GM18505 (cell line): ENCODE results near the gene TMED9.

Experiments
- ATAC-seq: cut with Tn5 transposase; IDR thresholded peaks from one replicate; pipeline ENCODE4 v1.9.1; 2021; ENCODE audit not compliant: unreplicated experiment
- POLR2A ChIP-seq: IDR thresholded peaks from 4 replicates; pipeline ENCODE4 v1.6.1; 2011; ENCODE audit warnings: borderline replicate concordance; ENCODE audit not compliant: insufficient read depth, insufficient read length; ENCODE audit errors: extremely low read depth

TMED9 gene

DNA sequence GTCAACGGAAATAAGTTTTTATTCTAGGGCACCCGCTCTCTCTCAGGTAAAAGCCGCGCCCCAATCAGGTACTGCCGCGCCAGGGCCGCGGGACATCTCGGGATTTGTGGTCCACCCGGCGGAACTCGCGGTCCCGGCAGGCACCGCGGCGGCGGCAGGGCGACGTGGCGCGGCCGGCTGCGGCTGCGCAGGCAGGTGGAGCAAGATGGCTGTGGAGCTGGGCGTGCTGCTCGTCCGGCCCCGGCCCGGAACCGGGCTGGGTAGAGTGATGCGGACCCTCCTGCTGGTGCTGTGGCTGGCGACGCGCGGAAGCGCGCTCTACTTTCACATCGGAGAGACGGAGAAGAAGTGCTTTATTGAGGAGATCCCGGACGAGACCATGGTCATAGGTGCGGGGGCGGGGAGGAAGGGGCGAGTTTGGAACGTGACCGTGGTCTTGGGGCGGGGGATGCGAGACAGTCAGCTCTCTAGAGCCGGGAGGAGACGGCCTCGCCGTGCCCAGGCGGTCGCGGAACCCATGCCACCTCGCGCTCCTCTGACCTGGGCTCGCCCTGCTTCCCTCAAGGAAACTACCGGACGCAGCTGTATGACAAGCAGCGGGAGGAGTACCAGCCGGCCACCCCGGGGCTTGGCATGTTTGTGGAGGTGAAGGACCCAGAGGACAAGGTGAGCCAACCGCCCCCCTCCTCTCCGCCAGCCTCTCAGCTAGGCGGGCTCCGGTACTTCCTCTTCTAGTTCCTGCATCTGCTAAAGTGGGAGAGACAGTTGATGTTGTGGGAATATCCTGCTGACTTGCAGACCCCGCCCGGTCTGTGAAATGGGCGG, at the start of gene TMED9:
TSS of gene TMED9 (plus strand) at position 194 of the 825 bp plus-strand sequence. CDS start at position 206, 12 bp downstream.
- ATAC-seq: peak; percentile 92
- peak; percentile 97 for TF ChIP-seq POLR2A

DNA sequence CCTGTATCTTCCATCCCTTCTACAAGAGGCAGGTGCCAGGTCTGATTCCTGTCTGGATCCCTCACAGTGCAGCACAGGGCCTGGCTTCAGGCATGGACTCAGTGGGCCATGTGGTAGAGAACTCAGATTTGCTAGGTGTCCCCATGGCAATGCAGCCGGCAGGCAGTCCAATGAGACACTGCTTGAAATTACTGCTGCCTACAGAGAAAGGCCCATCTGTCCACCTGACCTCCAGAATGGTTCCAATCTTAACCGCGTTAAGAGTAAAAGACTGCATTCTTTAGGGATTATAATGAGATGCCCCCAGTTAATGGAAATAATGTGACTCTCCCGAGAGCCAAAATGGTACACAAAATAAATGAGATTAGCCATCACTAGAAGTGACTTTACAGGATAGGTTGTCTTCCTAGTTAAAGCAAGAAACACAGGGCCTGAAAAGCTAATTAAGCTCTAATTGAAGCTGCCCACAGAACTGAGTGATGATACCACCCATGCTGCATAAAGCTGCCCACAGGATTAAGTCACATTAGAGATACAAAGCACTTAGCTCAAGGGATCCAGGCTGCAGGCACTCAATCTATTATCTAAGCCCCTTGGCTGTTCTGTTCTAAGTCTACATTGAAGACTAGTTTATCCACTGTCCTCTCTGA, 49.1 kb upstream of the TMED9 start:
- ATAC-seq: no peak
- no peak for TF ChIP-seq POLR2A

DNA sequence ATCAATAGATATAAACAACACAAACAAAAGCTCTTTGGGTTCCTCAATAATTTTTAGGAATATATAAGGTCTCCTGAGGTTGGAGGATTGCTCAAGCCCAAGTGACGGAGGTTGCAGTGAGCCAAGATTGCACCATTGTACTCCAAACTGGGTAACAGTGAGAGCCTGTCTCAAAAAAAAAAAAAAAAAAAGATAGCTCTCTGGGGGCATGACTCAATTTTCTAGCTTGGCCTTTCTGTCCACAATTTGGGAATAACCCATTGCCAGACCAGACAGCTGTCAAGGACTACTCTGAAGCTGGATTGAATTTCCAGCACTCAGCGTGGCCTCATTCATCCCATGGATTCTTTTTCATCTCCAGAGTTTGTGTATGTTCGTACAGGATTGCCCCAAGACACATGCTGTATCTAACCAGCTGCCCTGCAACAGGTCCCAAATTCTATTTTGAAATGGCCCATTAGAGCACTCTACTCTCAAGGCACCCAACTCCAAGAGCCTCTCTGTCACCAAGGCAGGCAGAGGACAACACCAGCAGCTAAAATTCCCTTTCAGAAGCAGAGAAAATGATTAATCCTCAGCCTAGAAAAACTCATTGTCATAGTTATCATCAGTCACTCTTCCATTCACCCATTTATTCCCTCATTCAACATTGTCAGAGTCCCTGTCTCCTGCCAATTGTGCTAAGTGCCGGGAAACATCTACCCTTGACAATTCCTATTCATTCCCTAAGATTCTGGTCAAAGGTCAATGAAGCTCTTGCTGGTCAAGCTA, 46.3 kb upstream of the TMED9 start:
- TF ChIP-seq POLR2A: no peak
- ATAC-seq: no peak

DNA sequence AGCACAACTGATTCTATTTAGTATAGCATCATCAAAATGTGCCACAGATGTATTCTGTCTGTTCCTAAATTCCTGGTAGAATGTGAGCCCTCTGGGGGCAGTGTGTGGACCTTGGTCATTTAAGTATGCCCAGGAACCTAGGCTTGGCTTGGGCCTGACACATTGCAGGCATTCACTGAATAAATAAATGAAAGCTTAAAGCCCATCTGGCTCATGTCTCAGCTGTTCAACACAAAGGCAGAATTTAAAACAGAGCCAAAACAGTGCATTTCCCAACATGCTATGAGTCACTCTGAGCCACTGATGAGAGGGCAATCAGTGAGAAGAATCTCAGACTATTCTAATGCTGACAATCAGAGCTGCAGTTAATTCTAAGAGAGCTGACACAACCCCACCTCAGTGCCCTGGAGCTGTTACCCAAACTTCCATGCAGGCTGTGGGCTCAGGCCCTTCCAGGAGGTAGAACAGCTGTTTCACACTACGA, 45.7 kb upstream of the TMED9 start:
- no peak for TF ChIP-seq POLR2A

DNA sequence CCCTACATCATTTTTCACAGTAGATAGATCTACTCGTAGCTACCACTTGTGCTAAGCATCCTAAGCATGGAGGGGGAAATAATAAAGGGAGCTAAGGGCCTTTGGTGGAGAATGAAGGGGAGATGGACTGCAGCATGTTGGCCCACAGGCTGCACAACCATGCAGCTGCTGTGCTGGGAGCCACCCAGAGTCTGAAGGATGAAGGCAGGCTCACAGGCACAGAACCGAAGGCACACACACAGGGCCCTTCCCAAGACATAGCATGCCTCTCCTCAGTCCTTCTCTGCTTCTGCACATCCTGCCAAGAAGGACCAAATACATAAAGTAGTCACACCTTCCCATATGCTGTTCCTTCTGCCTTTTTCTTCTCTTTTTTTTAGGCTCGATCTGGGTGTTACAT, 44.3 kb upstream of the TMED9 start:
- no peak for TF ChIP-seq POLR2A
- ATAC-seq: no peak

More for the DNA sequence above, 45.7 kb upstream of the TMED9 start:
- ATAC-seq: no peak

DNA sequence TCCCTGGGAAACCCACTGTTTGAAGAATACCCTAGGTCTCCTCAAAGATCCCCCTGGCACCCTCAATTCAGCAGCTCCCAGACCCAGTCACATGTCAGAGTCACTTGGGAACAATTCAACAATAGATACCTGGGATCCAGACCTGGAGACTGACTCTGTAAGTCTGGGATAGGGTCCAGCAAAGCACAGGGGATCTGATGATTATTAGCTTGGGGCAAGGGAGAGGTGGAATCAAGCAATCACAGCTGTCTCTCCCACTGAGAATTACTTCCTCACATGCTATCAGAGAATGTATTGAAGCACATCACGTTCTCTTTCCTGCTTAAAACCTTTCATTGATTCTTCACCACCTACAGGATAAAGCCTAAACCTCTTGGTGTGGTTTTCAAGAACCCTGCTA, 43.5 kb upstream of the TMED9 start:
- TF ChIP-seq POLR2A: no peak
- no peak for ATAC-seq

DNA sequence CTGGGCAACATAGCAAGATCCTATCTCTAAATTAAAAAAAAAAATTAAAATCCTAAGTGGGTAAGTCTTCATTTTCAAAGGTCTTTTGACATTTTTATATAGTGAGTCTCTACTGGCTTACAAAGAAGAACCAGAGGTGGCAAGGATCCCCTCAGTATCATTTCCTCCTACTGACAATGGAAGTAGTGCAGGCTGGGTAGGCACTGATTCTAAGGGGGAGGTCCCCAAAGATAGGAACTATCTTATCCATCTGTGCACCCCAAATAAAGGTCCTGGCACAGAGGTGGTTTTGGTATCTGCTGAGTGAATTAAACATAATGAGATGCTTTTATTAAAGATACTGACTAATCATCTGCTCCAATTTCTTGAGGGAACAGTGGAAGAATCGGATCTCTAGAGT, 41.9 kb upstream of the TMED9 start:
- no peak for TF ChIP-seq POLR2A
- ATAC-seq: no peak

DNA sequence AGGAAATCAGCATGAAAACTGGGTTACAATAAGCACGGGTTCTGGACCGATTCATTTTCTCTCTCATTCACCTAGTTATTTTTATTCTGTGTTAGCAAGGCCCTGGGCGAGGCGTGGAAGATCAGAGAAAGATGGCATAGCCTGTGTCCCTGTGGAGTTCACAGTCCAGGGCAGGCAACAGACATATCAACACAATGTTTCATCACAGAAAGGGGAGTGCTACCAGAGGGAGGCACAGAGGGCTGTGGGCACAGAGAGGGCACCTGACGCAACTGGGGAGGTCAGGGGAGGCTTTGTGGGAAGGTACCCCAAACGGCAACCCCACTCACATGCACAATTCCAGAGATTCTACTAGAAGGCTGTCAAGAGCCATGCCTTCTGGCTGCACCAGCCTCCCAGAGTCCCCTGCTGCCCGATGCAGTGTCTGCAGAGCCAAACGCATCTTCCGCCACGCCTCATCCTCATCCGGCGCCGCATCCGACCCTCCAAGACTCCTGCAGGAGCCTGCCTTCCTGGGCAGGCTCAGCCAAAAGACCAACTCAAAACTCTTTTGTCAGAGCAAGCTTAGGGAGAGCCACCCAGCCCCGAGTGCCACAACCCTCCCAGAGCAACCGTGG, 39.1 kb upstream of the TMED9 start:
- no peak for ATAC-seq
- no peak for TF ChIP-seq POLR2A

DNA sequence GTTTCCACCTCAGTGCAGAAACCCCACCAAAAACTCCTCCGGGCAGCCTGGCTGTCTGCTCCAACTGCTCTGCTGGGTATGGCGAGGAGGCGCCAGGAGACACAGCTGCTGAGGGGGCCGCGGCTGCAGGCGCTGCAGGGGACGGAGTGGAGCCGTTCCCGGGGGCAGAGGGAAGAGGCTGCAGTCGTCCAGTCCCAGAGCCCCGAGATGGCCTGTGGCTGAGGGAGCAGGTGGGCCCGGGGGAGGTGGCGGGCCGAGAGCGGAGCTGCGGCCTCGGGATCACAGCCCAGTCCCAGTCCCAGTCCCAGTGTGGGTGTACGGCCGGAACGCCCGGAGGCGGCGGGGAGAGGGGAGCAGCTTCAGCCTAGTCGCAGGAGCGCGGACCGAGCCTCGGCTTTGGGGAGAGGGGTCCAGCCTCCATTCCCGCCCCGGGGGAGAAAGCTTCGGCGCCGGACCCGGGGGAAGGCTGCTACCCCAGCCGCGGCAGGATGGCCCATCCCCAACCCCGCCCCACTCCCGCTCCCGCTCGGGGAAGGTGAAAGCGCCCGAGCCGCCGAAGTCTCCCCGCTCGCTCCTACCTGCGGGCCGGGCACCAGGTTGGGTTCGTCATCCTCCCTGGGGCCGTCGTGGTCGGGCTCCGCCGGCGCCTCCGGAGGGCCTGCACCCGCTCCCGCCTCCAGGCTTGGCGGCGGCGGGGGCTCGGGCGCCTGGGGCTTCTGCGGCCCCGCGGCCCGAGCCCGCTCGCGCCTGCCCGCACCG, 38.2 kb upstream of the TMED9 start:
- peak; percentile 41 for ATAC-seq
- TF ChIP-seq POLR2A: no peak

DNA sequence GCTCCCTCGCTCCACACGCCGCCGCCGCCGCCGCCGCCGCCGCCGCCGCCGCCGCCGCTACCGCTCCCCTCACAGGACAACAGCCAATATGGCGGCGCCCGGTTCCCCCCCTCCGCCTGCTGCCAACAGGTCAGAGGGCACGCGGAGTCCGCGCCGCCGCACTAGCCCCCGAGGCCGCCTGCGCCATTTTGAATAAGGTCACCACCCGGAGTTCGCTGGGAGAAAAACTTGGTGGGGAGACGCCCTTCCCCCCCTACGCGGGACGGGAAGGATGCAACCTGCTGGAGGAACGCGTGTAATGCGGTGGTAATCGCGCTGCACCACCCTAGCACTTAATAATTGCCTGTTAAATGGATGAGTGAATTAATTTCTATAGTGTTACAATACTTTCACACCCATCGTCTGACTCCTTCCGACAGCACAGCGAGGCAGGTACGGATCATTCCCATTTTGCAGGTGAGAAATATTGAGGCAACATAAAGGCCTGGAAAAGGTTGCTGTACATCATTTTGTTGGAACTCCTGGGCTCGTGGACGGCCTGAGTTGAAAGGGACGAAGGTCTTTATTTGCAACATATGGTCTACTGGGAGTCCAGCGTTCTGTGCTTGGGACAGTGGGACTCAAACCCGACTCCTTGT, 37.4 kb upstream of the TMED9 start, which contains the start of gene FAM193B:
TSS of gene FAM193B (minus strand) at position 90 of the 638 bp plus-strand sequence. CDS start 105 bp downstream, outside the sequence.
- peak; percentile 91 for ATAC-seq
- TF ChIP-seq POLR2A: peak; percentile 46

DNA sequence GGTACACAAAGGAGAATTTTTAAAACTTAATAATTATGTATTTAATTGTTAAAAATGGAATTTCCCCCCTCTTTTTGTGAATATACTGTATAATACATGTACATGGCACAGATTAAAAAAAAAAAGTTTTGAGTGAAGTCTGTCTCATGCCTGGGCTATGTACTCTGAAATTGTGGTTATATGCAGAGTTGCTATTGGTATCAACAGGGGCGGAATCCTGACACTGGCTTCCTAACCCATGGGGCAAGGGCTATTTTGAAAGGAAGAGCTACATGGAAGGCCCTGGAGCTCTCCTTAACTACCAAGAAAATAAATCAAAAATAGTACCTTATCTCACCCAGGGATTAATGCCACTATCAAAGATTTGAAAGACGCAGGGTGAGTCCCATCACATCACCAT, 36.8 kb upstream of the TMED9 start:
- TF ChIP-seq POLR2A: no peak
- no peak for ATAC-seq

DNA sequence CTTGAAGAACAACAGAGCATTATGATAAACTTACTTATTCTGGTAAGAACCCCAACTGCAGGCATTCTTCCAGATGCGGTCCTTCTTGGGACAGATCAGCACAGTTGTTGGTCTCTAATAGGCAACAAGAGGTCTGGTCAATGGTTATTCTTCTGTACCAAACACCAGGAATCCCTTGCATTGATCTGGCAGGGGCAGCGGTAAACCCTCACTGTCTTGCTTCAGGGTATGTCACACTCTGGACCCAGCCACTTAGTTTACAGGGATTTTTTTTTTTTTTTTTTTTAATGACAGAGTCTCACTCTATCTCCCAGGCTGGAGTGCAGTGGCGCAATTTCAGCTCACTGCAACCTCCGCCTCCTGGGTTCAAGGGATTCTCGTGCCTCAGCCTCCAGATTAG, 36.3 kb upstream of the TMED9 start:
- TF ChIP-seq POLR2A: no peak
- ATAC-seq: no peak
